Parietal lobe (tissue), 1 donor: ENCODE measurements around the gene LYG1. TPM values are rescaled to one million over a fixed set of nuclear protein-coding genes. Genes with fewer than 3 reads are reported as not detected.

Experiments used
- total RNA-seq: library from RNA; depleted of rRNA; stranded (reverse); fragments of >200 nt; gene quantifications from one replicate; pipeline ENCODE4 v1.2.3, GENCODE V29; 2014

The LYG1 gene
- total RNA-seq, result 1.6 TPM

GRCh38 chr2:99301097-99301496, at the start of gene LYG1:
TSS of gene LYG1 (minus strand) at chr2:99301197. CDS start at chr2:99295670, 5,527 bp downstream.

GRCh38 chr2:99337113-99338028, 36.4 kb upstream of the LYG1 start, which contains the start of gene EIF5B:
TSS of gene EIF5B (plus strand) at chr2:99337389. CDS start at chr2:99337555, 166 bp downstream.

GRCh38 chr2:99335911-99336803, 35.2 kb upstream of the LYG1 start, which contains the start of gene TXNDC9:
TSS of gene TXNDC9 (minus strand) at chr2:99336333. CDS start at chr2:99333210, 3,123 bp downstream.

DNA sequence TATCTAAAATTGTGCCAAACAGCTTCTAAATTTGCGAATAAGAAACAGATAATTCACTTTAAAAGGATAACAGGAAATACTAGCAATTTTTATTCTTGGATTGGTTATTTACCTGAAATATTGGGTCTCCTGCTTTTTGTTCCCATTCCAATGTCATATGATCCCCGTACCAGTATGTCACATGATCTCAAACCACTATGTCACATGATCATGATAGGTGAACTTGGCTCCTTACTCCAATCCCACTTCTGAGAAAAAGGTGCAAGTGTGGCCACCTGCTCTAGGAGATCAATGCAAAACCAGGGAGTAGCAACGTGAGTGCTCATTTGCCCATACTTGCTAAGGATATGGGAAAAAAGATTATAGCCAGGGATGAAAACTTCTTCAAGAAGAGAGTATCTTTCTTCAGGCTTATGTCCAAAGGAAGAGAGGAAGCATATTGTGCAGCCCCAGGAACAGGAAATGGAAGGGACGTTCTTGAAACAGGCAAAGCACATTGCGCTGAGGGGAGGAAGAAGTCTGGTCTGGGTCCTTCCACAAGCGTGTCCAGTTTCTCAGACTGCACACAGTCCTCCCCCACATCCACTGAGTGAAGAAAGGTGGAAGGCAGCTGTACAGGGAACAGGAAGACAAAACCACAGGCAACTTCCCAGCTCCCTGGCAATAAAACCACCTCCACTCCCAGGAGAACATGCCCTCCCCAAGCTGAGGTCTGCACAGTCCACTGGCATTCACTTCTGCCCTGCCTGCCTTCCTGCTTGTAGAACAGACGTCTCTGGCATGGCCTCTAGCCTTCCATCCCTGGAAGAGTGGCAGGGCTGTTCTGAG, 45.3 kb downstream of the LYG1 start, which contains the start of gene LYG2:
Gene LYG2, minus strand, starts transcription at position 176 of the 828 bp plus-strand sequence. CDS start 1,406 bp downstream, outside the sequence.

Other genes starting within 250 kb of the LYG1 start
- gene C2orf15, start 159.5 kb downstream of the LYG1 start, total RNA-seq, result 1.6 TPM
- gene TSGA10, start 146.3 kb downstream of the LYG1 start, total RNA-seq, result 25.4 TPM
- gene LIPT1, start 146.2 kb downstream of the LYG1 start, total RNA-seq, result 4.7 TPM
- 21.6 TPM for gene MITD1, start 120.1 kb downstream of the LYG1 start, total RNA-seq
- 69.5 TPM for gene MRPL30, start 120.0 kb downstream of the LYG1 start, total RNA-seq
- not detected for gene LYG2, start 45.5 kb downstream of the LYG1 start, total RNA-seq
- 55.7 TPM for gene TXNDC9, start 35.1 kb upstream of the LYG1 start, total RNA-seq
- gene EIF5B, start 36.2 kb upstream of the LYG1 start, total RNA-seq, result 23.5 TPM
- 150 TPM for gene REV1, start 188.8 kb upstream of the LYG1 start, total RNA-seq